Kidney (tissue), 14 donors: ENCODE results near the gene CELSR3. TPM values are rescaled to one million over a fixed set of nuclear protein-coding genes. Genes with fewer than 3 reads are reported as not detected.

Source experiments
- DNase-seq, 5 donors: peaks; one replicate each; pipeline ENCODE4 v3.0.0-alpha.2; 2013 to 2020
- FAIRE-seq: peaks from 2 replicates; lab custom pipeline; 2012; peaks lifted over from hg19 to GRCh38; lab: Jason Lieb, UNC
- H3K27ac ChIP-seq, 2 donors: one replicate each; pipeline ENCODE4 v1.7.0; 2013; ENCODE audit warnings: low read depth in 2 of 2, low read length in 2 of 2, inconsistent platforms in 1 of 2
- H3K27me3 ChIP-seq: one replicate; pipeline ENCODE4 v1.7.1; 2013; ENCODE audit warnings: low read length, inconsistent platforms; ENCODE audit not compliant: control insufficient read depth, insufficient read depth
- H3K36me3 ChIP-seq, 3 donors: one replicate each; pipeline versions ENCODE4 v1.7.0 to v1.7.1; 2013; ENCODE audit warnings: low read length in 3 of 3, control low read depth in 1 of 3, inconsistent platforms in 1 of 3; ENCODE audit not compliant: insufficient read depth in 3 of 3, control insufficient read depth in 2 of 3
- H3K4me1 ChIP-seq, 3 donors: one replicate each; pipeline versions ENCODE4 v1.7.0 to v1.7.1; 2013; ENCODE audit warnings: low read length in 3 of 3, inconsistent platforms in 1 of 3, low read depth in 1 of 3; ENCODE audit not compliant: control insufficient read depth in 2 of 3, insufficient read depth in 2 of 3
- H3K4me3 ChIP-seq, 3 donors: one replicate each; pipeline versions ENCODE4 v1.7.0 to v1.8.1; 2013; ENCODE audit warnings: low read length in 3 of 3, control low read depth in 1 of 3, inconsistent platforms in 1 of 3
- H3K9ac ChIP-seq, 3 donors: one replicate each; pipeline versions ENCODE4 v1.7.0 to v1.7.1; 2013; ENCODE audit warnings: low read length in 3 of 3, control low read depth in 1 of 3, inconsistent platforms in 1 of 3
- H3K9me3 ChIP-seq, 3 donors: one replicate each; pipeline versions ENCODE4 v1.7.0 to v1.7.1; 2013; ENCODE audit warnings: low read length in 3 of 3, control low read depth in 1 of 3, inconsistent platforms in 1 of 3; ENCODE audit not compliant: control insufficient read depth in 2 of 3, insufficient read depth in 1 of 3
- intact Hi-C: fragments of 100-400 bp; cut with DNase I; formaldehyde crosslinking; loops from one replicate; pipeline ENCODE4 v1.11.1; 2022
- polyA plus RNA-seq: library from polyadenylated mRNA; stranded (reverse); fragments of 350-450 nt; fragmentation: Illumina TruSeq; extraction: RNeasy Lipid Tissue Mini Kit (QIAGEN cat#74804); gene quantifications from one replicate; pipeline ENCODE4 v1.2.3, GENCODE V29; 2014; ENCODE audit warnings: low read depth, low replicate concordance; ENCODE audit not compliant: insufficient read depth
- total RNA-seq: library from RNA; stranded (reverse); fragmentation: NEBNext Ultra II Directional; extraction: Animal tissue kit (Norgen Biotek cat#: 25700); gene quantifications from one replicate; pipeline ENCODE4 v1.2.1, GENCODE V29; 2021
- TF ChIP-seq, protein P1 (sequence below): IDR thresholded peaks from 3 replicates; pipeline ENCODE4 v1.5.1; 2012; ENCODE audit warnings: mild to moderate bottlenecking, moderate library complexity, borderline replicate concordance; ENCODE audit not compliant: insufficient read depth; ENCODE audit errors: extremely low read depth
- donor health status: control.
- donor health status: control.
- donor health status: control.
- donor health status: control.
- donor health status: control.
- donor health status: DM: yes; HTN: yes; CAD: no.
- donor health status: Normal renal cell carcinoma (clear cell type).

Gene CELSR3
- total and polyA plus RNA-seq, 2 donors from 2014 or later = 0.17 to 2.0 TPM

DNA sequence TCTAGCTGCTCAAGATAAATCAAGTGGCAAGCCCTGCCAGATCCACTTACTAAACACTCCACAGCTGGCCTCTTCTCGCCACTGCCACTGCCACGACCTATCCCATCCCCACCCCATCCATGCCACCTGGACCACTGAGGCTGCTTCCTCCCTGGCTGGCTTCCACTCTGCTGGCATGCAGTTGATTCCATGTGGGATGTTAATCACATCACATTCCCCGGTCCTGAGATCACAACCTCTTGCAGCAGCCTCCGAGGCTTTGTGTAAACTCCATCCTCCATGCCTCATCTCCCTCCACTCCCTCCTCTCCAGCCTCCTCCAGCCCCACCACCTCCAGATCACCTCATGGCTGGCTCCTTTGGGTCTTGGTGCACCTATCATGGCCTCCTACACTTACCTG is 15.4 kb upstream of the CELSR3 start:
- no peak overlapping the region for H3K27ac ChIP-seq
- H3K36me3 ChIP-seq = peaks cover 0 to 33% (median 22%) of the 10 kb centered on the region in 3 donors
- intact Hi-C loops = no loop called here
- peaks cover 0 to 1% (median 0%) of the 10 kb centered on the region in 3 donors for H3K4me1 ChIP-seq
- H3K9me3 ChIP-seq = no peaks in the 10 kb centered on the region
- no peak overlapping the region for H3K9ac ChIP-seq
- H3K4me3 ChIP-seq = no peak overlapping the region
- H3K27me3 ChIP-seq = no peaks in the 10 kb centered on the region
- TF ChIP-seq, protein P1, sequence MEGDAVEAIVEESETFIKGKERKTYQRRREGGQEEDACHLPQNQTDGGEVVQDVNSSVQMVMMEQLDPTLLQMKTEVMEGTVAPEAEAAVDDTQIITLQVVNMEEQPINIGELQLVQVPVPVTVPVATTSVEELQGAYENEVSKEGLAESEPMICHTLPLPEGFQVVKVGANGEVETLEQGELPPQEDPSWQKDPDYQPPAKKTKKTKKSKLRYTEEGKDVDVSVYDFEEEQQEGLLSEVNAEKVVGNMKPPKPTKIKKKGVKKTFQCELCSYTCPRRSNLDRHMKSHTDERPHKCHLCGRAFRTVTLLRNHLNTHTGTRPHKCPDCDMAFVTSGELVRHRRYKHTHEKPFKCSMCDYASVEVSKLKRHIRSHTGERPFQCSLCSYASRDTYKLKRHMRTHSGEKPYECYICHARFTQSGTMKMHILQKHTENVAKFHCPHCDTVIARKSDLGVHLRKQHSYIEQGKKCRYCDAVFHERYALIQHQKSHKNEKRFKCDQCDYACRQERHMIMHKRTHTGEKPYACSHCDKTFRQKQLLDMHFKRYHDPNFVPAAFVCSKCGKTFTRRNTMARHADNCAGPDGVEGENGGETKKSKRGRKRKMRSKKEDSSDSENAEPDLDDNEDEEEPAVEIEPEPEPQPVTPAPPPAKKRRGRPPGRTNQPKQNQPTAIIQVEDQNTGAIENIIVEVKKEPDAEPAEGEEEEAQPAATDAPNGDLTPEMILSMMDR = no peak
- FAIRE-seq = no peak
- DNase-seq = no peak

GRCh38 chr3:48674505-48674904 is 11.8 kb upstream of the CELSR3 start:
- H3K4me3 ChIP-seq = no peak overlapping the region
- no peak overlapping the region for H3K27ac ChIP-seq
- H3K36me3 ChIP-seq = peaks cover 0 to 12% (median 6%) of the 10 kb centered on the region in 3 donors
- intact Hi-C loops = no loop called here
- no peaks in the 10 kb centered on the region for H3K27me3 ChIP-seq
- no peaks in the 10 kb centered on the region for H3K4me1 ChIP-seq
- no peak overlapping the region for H3K9ac ChIP-seq
- TF ChIP-seq, protein P1 = no peak
- FAIRE-seq (no peak), DNase-seq (no peak)
- no peaks in the 10 kb centered on the region for H3K9me3 ChIP-seq

- Histone ChIP-seq H3K9ac (no peak overlapping the region), H3K27me3 (no peaks in the 10 kb centered on the region), H3K36me3 (peaks cover 0 to 4% (median 3%) of the 10 kb centered on the region in 3 donors), H3K27ac (no peak overlapping the region), H3K4me3 (no peak overlapping the region), H3K9me3 (no peaks in the 10 kb centered on the region), H3K4me1 (no peaks in the 10 kb centered on the region)
- intact Hi-C loops = no loop called here
- DNase-seq (no peak), FAIRE-seq (no peak)
- TF ChIP-seq, protein P1 = no peak
Measured at GRCh38 chr3:48672522-48672921, 9.8 kb upstream of the CELSR3 start.

GRCh38 chr3:48664929-48665328 is 2.2 kb upstream of the CELSR3 start:
- no peak overlapping the region for H3K27ac ChIP-seq
- peaks cover 0 to 9% (median 0%) of the 10 kb centered on the region in 3 donors for H3K4me1 ChIP-seq
- H3K9ac ChIP-seq = no peak overlapping the region
- DNase-seq (no peak), FAIRE-seq (no peak)
- no peaks in the 10 kb centered on the region for H3K9me3 ChIP-seq
- intact Hi-C loops = no loop called here
- H3K27me3 ChIP-seq = no peaks in the 10 kb centered on the region
- TF ChIP-seq, protein P1 = no peak
- H3K36me3 ChIP-seq = no peaks in the 10 kb centered on the region
- no peak overlapping the region for H3K4me3 ChIP-seq
